Epithelial cell of proximal tubule (primary cell): Measurements from ENCODE around the gene RALGPS1. TPM values are rescaled to one million over a fixed set of nuclear protein-coding genes. Genes with fewer than 3 reads are reported as not detected.

ENCODE experiments used
- DNase-seq: peaks from one replicate; pipeline ENCODE4 v3.0.0-alpha.2; 2011; ENCODE audit warnings: low read depth
- H3K4me3 ChIP-seq: 2 replicates; pipeline ENCODE4 v1.5.1; 2011; ENCODE audit warnings: low read depth, mild to moderate bottlenecking, low read length
- CTCF ChIP-seq: conservative IDR thresholded peaks from 2 replicates; pipeline ENCODE4 v1.5.1; 2012; ENCODE audit warnings: low read depth, mild to moderate bottlenecking, low read length
- total RNA-seq: library from RNA; depleted of rRNA; stranded (reverse); fragments of >200 nt; gene quantifications from 2 replicates; pipeline ENCODE4 v1.2.3, GENCODE V29; 2015

RALGPS1 gene
- total RNA-seq, 1 donor from 2014 or later = 4.0 TPM

- H3K4me3 ChIP-seq = no peak overlapping the region
- DNase-seq = no peak
- no peak for TF ChIP-seq CTCF
Measured at GRCh38 chr9:127208416-127208815, 293.8 kb downstream of the RALGPS1 start.

GRCh38 chr9:127209220-127209619, 294.6 kb downstream of the RALGPS1 start:
- H3K4me3 ChIP-seq = no peak overlapping the region
- DNase-seq = no peak
- TF ChIP-seq CTCF = no peak

GRCh38 chr9:127209948-127210640, 295.5 kb downstream of the RALGPS1 start:
- DNase-seq = no peak
- TF ChIP-seq CTCF = no peak
- H3K4me3 ChIP-seq = no peak overlapping the region

GRCh38 chr9:127210851-127211730, 296.5 kb downstream of the RALGPS1 start:
- no peak for DNase-seq
- TF ChIP-seq CTCF = no peak
- H3K4me3 ChIP-seq = no peak overlapping the region

GRCh38 chr9:127211983-127212382, 297.4 kb downstream of the RALGPS1 start:
- DNase-seq = no peak
- no peak overlapping the region for H3K4me3 ChIP-seq
- TF ChIP-seq CTCF = no peak

GRCh38 chr9:127212453-127212852, 297.9 kb downstream of the RALGPS1 start:
- no peak for TF ChIP-seq CTCF
- DNase-seq = no peak
- no peak overlapping the region for H3K4me3 ChIP-seq
